Bronchial epithelial cell (primary cell): Measurements from ENCODE around the gene TRHDE. TPM values are rescaled to one million over a fixed set of nuclear protein-coding genes. Genes with fewer than 3 reads are reported as not detected.

Source experiments
- DNase-seq: peaks from one replicate; pipeline ENCODE4 v3.0.0-alpha.2; 2010; ENCODE audit warnings: low read depth
- FAIRE-seq: peaks from 2 replicates; lab custom pipeline; 2011; peaks lifted over from hg19 to GRCh38; lab: Jason Lieb, UNC
- H3K27me3 ChIP-seq: 2 replicates; pipeline ENCODE4 v1.5.1; 2011; ENCODE audit warnings: low read length; ENCODE audit not compliant: control insufficient read depth, insufficient read depth
- H3K36me3 ChIP-seq: 2 replicates; pipeline ENCODE4 v1.5.1; 2011; ENCODE audit warnings: low read length; ENCODE audit not compliant: control insufficient read depth, insufficient read depth
- H3K4me3 ChIP-seq: 2 replicates; pipeline ENCODE4 v1.5.1; 2011; ENCODE audit warnings: mild to moderate bottlenecking, low read depth, low read length, control low read depth
- CTCF ChIP-seq: IDR thresholded peaks from 2 replicates; pipeline ENCODE4 v1.5.1; 2011; ENCODE audit warnings: mild to moderate bottlenecking, moderate library complexity, low read length, control low read depth, inconsistent platforms; ENCODE audit not compliant: insufficient read depth, severe bottlenecking
- total RNA-seq: library from RNA; depleted of rRNA; stranded (reverse); fragments of >200 nt; gene quantifications from 2 replicates; pipeline ENCODE4 v1.2.1, GENCODE V29; 2014

TRHDE gene
- total RNA-seq, 1 donor from 2014 or later, result 0.26 TPM

- Histone ChIP-seq H3K4me3 (peak overlapping the region; percentile 33), H3K27me3 (peaks cover 35% of the 10 kb centered on the region), H3K36me3 (no peaks in the 10 kb centered on the region)
- TF ChIP-seq CTCF, result no peak
- DNase-seq (no peak), FAIRE-seq (no peak)
Measured at GRCh38 chr12:72271451-72272090, 599 bp upstream of the TRHDE start.

- no peak for TF ChIP-seq CTCF
- no peak for DNase-seq
- H3K27me3 ChIP-seq, result peaks cover 35% of the 10 kb centered on the region
- no peak for FAIRE-seq
- no peak overlapping the region for H3K4me3 ChIP-seq
- H3K36me3 ChIP-seq, result no peaks in the 10 kb centered on the region
Measured at GRCh38 chr12:72272731-72273498, 745 bp downstream of the TRHDE start.

- Histone ChIP-seq H3K36me3 (no peaks in the 10 kb centered on the region), H3K27me3 (peaks cover 35% of the 10 kb centered on the region), H3K4me3 (no peak overlapping the region)
- TF ChIP-seq CTCF, result no peak
- DNase-seq (no peak), FAIRE-seq (no peak)
Measured at GRCh38 chr12:72273499-72273837, 1.3 kb downstream of the TRHDE start.

- no peaks in the 10 kb centered on the region for H3K36me3 ChIP-seq
- no peak for TF ChIP-seq CTCF
- DNase-seq (no peak), FAIRE-seq (no peak)
- no peak overlapping the region for H3K4me3 ChIP-seq
- peaks cover 35% of the 10 kb centered on the region for H3K27me3 ChIP-seq
Measured at GRCh38 chr12:72273851-72274351, 1.7 kb downstream of the TRHDE start.

GRCh38 chr12:72274931-72275330 lies 2.8 kb downstream of the TRHDE start:
- DNase-seq, result no peak
- Histone ChIP-seq H3K27me3 (peaks cover 33% of the 10 kb centered on the region), H3K36me3 (no peaks in the 10 kb centered on the region), H3K4me3 (no peak overlapping the region)
- no peak for TF ChIP-seq CTCF
- no peak for FAIRE-seq
